Measurements from ENCODE around the gene UBE2V1.
A peak's percentile ranks its signal among the peaks of the same experiment; 100 is the strongest.
"Not testable (repeated sequence)": the region's sequence is repeated elsewhere in the genome, so short reads cannot be mapped to it uniquely, and the experiment has no call there.

The UBE2V1 gene

GRCh38 chr20:50136822-50137599 is 24.1 kb upstream of the UBE2V1 start:
- peaks cover 95% of the 10 kb centered on the region for H3K36me3 ChIP-seq (ENCODE audit: low read depth)
- DNase-seq (ENCODE audit: low spot score) = no peak
- H3K4me1 ChIP-seq (ENCODE audit: insufficient read depth, poor library complexity, severe bottlenecking) = peaks cover 33% of the 10 kb centered on the region

GRCh38 chr20:50135157-50135556 is 22.2 kb upstream of the UBE2V1 start:
- H3K27ac ChIP-seq (ENCODE audit: poor library complexity, severe bottlenecking); DNase-seq (ENCODE audit: low spot score); ATAC-seq (ENCODE audit: low read depth); H3K27me3 ChIP-seq (ENCODE audit: insufficient read depth, poor library complexity, severe bottlenecking); H3K9me3 ChIP-seq (ENCODE audit: severe bottlenecking); H3K4me3 ChIP-seq (ENCODE audit: severe bottlenecking): not testable (repeated sequence)
- peaks cover 95% of the 10 kb centered on the region for H3K36me3 ChIP-seq (ENCODE audit: low read depth)
- peaks cover 21% of the 10 kb centered on the region for H3K4me1 ChIP-seq (ENCODE audit: insufficient read depth, poor library complexity, severe bottlenecking)

More at GRCh38 chr20:50136822-50137599, 24.1 kb upstream of the UBE2V1 start:
- H3K4me3 ChIP-seq (ENCODE audit: severe bottlenecking) = no peak overlapping the region
- no peak for TF ChIP-seq CTCF (IDR thresholded peaks at IDR 0.05; ENCODE audit: poor library complexity, severe bottlenecking)
- H3K27me3 ChIP-seq (ENCODE audit: insufficient read depth, poor library complexity, severe bottlenecking) = no peaks in the 10 kb centered on the region
- ATAC-seq (ENCODE audit: low read depth) = peak; percentile 49
- no peaks in the 10 kb centered on the region for H3K9me3 ChIP-seq (ENCODE audit: severe bottlenecking)
- peak overlapping the region; percentile 45 for H3K27ac ChIP-seq (ENCODE audit: poor library complexity, severe bottlenecking)

- ATAC-seq (ENCODE audit: low read depth) (no peak), DNase-seq (ENCODE audit: low spot score) (no peak)
- Histone ChIP-seq H3K27ac (ENCODE audit: poor library complexity, severe bottlenecking) (no peak overlapping the region), H3K27me3 (ENCODE audit: insufficient read depth, poor library complexity, severe bottlenecking) (no peaks in the 10 kb centered on the region), H3K9me3 (ENCODE audit: severe bottlenecking) (no peaks in the 10 kb centered on the region), H3K4me1 (ENCODE audit: insufficient read depth, poor library complexity, severe bottlenecking) (peaks cover 18% of the 10 kb centered on the region), H3K36me3 (ENCODE audit: low read depth) (peaks cover 99% of the 10 kb centered on the region), H3K4me3 (ENCODE audit: severe bottlenecking) (no peak overlapping the region)
- TF ChIP-seq CTCF (IDR thresholded peaks at IDR 0.05; ENCODE audit: poor library complexity, severe bottlenecking) = no peak
These were observed 20.7 kb upstream of the UBE2V1 start for GRCh38 chr20:50133474-50134217.

- Histone ChIP-seq H3K4me3 (ENCODE audit: severe bottlenecking) (no peak overlapping the region), H3K27ac (ENCODE audit: poor library complexity, severe bottlenecking) (no peak overlapping the region), H3K36me3 (ENCODE audit: low read depth) (peaks cover 99% of the 10 kb centered on the region), H3K9me3 (ENCODE audit: severe bottlenecking) (no peaks in the 10 kb centered on the region), H3K27me3 (ENCODE audit: insufficient read depth, poor library complexity, severe bottlenecking) (no peaks in the 10 kb centered on the region), H3K4me1 (ENCODE audit: insufficient read depth, poor library complexity, severe bottlenecking) (peaks cover 12% of the 10 kb centered on the region)
- DNase-seq (ENCODE audit: low spot score) (no peak), ATAC-seq (ENCODE audit: low read depth) (no peak)
- TF ChIP-seq CTCF (IDR thresholded peaks at IDR 0.05; ENCODE audit: poor library complexity, severe bottlenecking) = no peak
These were observed 20.1 kb upstream of the UBE2V1 start for GRCh38 chr20:50133041-50133440.

- peaks cover 99% of the 10 kb centered on the region for H3K36me3 ChIP-seq (ENCODE audit: low read depth)
- no peaks in the 10 kb centered on the region for H3K27me3 ChIP-seq (ENCODE audit: insufficient read depth, poor library complexity, severe bottlenecking)
- H3K4me3 ChIP-seq (ENCODE audit: severe bottlenecking) = no peak overlapping the region
- no peaks in the 10 kb centered on the region for H3K4me1 ChIP-seq (ENCODE audit: insufficient read depth, poor library complexity, severe bottlenecking)
- ATAC-seq (ENCODE audit: low read depth) (peak; percentile 18; the same call in 1 of the 3 replicates), DNase-seq (ENCODE audit: low spot score) (no peak)
- H3K9me3 ChIP-seq (ENCODE audit: severe bottlenecking) = no peaks in the 10 kb centered on the region
- TF ChIP-seq CTCF (IDR thresholded peaks at IDR 0.05; ENCODE audit: poor library complexity, severe bottlenecking) = no peak
- H3K27ac ChIP-seq (ENCODE audit: poor library complexity, severe bottlenecking) = no peak overlapping the region
These were observed 18.0 kb upstream of the UBE2V1 start for GRCh38 chr20:50130995-50131394.
